Measurements from ENCODE around the gene NEK6.

Gene NEK6

GRCh38 chr9:124291801-124292396, 34.1 kb downstream of the NEK6 start:
- DNase-seq (ENCODE audit: low spot score): no peak
- H3K9ac ChIP-seq (ENCODE audit: low read depth, low read length, poor library complexity): no peak overlapping the region
- peak overlapping the region; percentile 52 for H2BK120ac ChIP-seq (ENCODE audit: low read depth, low read length)
- H3K23ac ChIP-seq (ENCODE audit: low read depth, low read length, poor library complexity): peak overlapping the region; percentile 61
- no peak overlapping the region for H2AFZ ChIP-seq (ENCODE audit: low read length)
- peak overlapping the region; percentile 73 for H4K91ac ChIP-seq (ENCODE audit: low read depth, low read length, poor library complexity)
- H3K9me3 ChIP-seq (replicated peaks in 1 of 2; ENCODE audit: control insufficient read depth in 2 of 2, insufficient read depth in 1 of 2, low read depth in 1 of 2, low read length in 2 of 2): no peaks in the 10 kb centered on the region
- H3K4me1 ChIP-seq (ENCODE audit: control insufficient read depth in 2 of 2, insufficient read depth in 1 of 2, low read depth in 1 of 2, low read length in 2 of 2): peaks cover 10 to 21% of the 10 kb centered on the region in 2 donors
- no CpG with 5 or more reads among the region's 11 CpGs for WGBS, 2 donors (ENCODE audit: extremely low coverage in 2 of 2, insufficient read length in 2 of 2, insufficient replicate concordance in 1 of 2)
- peaks cover 10% of the 10 kb centered on the region for H3K79me1 ChIP-seq (ENCODE audit: low read depth, low read length)
- no peak overlapping the region for H4K8ac ChIP-seq (ENCODE audit: low read depth, low read length)
- no peak overlapping the region for H3K4ac ChIP-seq (ENCODE audit: low read length)
- peak overlapping the region; percentile 85 for H3K18ac ChIP-seq (ENCODE audit: low read length)
- H3K36me3 ChIP-seq (replicated peaks in 1 of 2; ENCODE audit: control insufficient read depth in 2 of 2, insufficient read depth in 2 of 2, low read length in 2 of 2): peaks cover 0 to 47% of the 10 kb centered on the region in 2 donors
- H3K14ac ChIP-seq (ENCODE audit: low read length): no peak overlapping the region
- no peaks in the 10 kb centered on the region for H3K27me3 ChIP-seq (ENCODE audit: control insufficient read depth in 3 of 3, insufficient read depth in 3 of 3, low read depth in 1 of 3, low read length in 3 of 3)
- H2BK5ac ChIP-seq (ENCODE audit: low read length): no peak overlapping the region
- H3K27ac ChIP-seq (replicated peaks; ENCODE audit: low read length): no peak overlapping the region
- H3K4me3 ChIP-seq (ENCODE audit: low read length in 2 of 2): no peak overlapping the region
- no peak overlapping the region for H2BK12ac ChIP-seq (ENCODE audit: low read length)
- no peak overlapping the region for H3K4me2 ChIP-seq (ENCODE audit: insufficient read depth, low read length, poor library complexity, severe bottlenecking)
- no peak overlapping the region for H2BK15ac ChIP-seq (ENCODE audit: low read length)
- H2AK5ac ChIP-seq (ENCODE audit: low read depth, low read length): peak overlapping the region; percentile 50

- H3K4me1 ChIP-seq (ENCODE audit: control insufficient read depth in 2 of 2, insufficient read depth in 1 of 2, low read depth in 1 of 2, low read length in 2 of 2): peaks cover 8 to 30% of the 10 kb centered on the region in 2 donors
- no peaks in the 10 kb centered on the region for H3K9me3 ChIP-seq (replicated peaks in 1 of 2; ENCODE audit: control insufficient read depth in 2 of 2, insufficient read depth in 1 of 2, low read depth in 1 of 2, low read length in 2 of 2)
- H3K4ac ChIP-seq (ENCODE audit: low read length): no peak overlapping the region
- H3K4me3 ChIP-seq (ENCODE audit: low read length in 2 of 2): no peak overlapping the region
- no CpG with 5 or more reads among the region's 12 CpGs for WGBS, 2 donors (ENCODE audit: extremely low coverage in 2 of 2, insufficient read length in 2 of 2, insufficient replicate concordance in 1 of 2)
- H3K23ac ChIP-seq (ENCODE audit: low read depth, low read length, poor library complexity): no peak overlapping the region
- H2AFZ ChIP-seq (ENCODE audit: low read length): no peak overlapping the region
- no peak overlapping the region for H2BK15ac ChIP-seq (ENCODE audit: low read length)
- peak overlapping the region; percentile 24 for H3K18ac ChIP-seq (ENCODE audit: low read length)
- H4K91ac ChIP-seq (ENCODE audit: low read depth, low read length, poor library complexity): no peak overlapping the region
- H3K27me3 ChIP-seq (ENCODE audit: control insufficient read depth in 3 of 3, insufficient read depth in 3 of 3, low read depth in 1 of 3, low read length in 3 of 3): no peaks in the 10 kb centered on the region
- H3K4me2 ChIP-seq (ENCODE audit: insufficient read depth, low read length, poor library complexity, severe bottlenecking): no peak overlapping the region
- H2BK12ac ChIP-seq (ENCODE audit: low read length): no peak overlapping the region
- peak overlapping the region; percentile 50 for H2AK5ac ChIP-seq (ENCODE audit: low read depth, low read length)
- no peak overlapping the region for H4K8ac ChIP-seq (ENCODE audit: low read depth, low read length)
- H3K9ac ChIP-seq (ENCODE audit: low read depth, low read length, poor library complexity): no peak overlapping the region
- peaks cover 0 to 50% of the 10 kb centered on the region in 2 donors for H3K36me3 ChIP-seq (replicated peaks in 1 of 2; ENCODE audit: control insufficient read depth in 2 of 2, insufficient read depth in 2 of 2, low read length in 2 of 2)
- no peak overlapping the region for H2BK120ac ChIP-seq (ENCODE audit: low read depth, low read length)
- no peak overlapping the region for H2BK5ac ChIP-seq (ENCODE audit: low read length)
- H3K14ac ChIP-seq (ENCODE audit: low read length): no peak overlapping the region
- no peak for DNase-seq (ENCODE audit: low spot score)
- no peak overlapping the region for H3K27ac ChIP-seq (replicated peaks; ENCODE audit: low read length)
- H3K79me1 ChIP-seq (ENCODE audit: low read depth, low read length): peaks cover 10% of the 10 kb centered on the region
Measured at GRCh38 chr9:124292696-124293593, 35.2 kb downstream of the NEK6 start.

GRCh38 chr9:124293718-124294506, 36.2 kb downstream of the NEK6 start:
- H3K27me3 ChIP-seq (ENCODE audit: control insufficient read depth in 3 of 3, insufficient read depth in 3 of 3, low read depth in 1 of 3, low read length in 3 of 3): no peaks in the 10 kb centered on the region
- H3K4ac ChIP-seq (ENCODE audit: low read length): peak overlapping the region; percentile 15
- H2BK5ac ChIP-seq (ENCODE audit: low read length): no peak overlapping the region
- no peak overlapping the region for H3K9ac ChIP-seq (ENCODE audit: low read depth, low read length, poor library complexity)
- no peak overlapping the region for H2BK12ac ChIP-seq (ENCODE audit: low read length)
- H2BK120ac ChIP-seq (ENCODE audit: low read depth, low read length): no peak overlapping the region
- H3K79me1 ChIP-seq (ENCODE audit: low read depth, low read length): peaks cover 13% of the 10 kb centered on the region
- no CpG with 5 or more reads among the region's 17 CpGs for WGBS, 2 donors (ENCODE audit: extremely low coverage in 2 of 2, insufficient read length in 2 of 2, insufficient replicate concordance in 1 of 2)
- no peak overlapping the region for H3K27ac ChIP-seq (replicated peaks; ENCODE audit: low read length)
- peaks cover 0 to 45% of the 10 kb centered on the region in 2 donors for H3K36me3 ChIP-seq (replicated peaks in 1 of 2; ENCODE audit: control insufficient read depth in 2 of 2, insufficient read depth in 2 of 2, low read length in 2 of 2)
- H2BK15ac ChIP-seq (ENCODE audit: low read length): no peak overlapping the region
- H2AK5ac ChIP-seq (ENCODE audit: low read depth, low read length): peak overlapping the region; percentile 17
- no peak for DNase-seq (ENCODE audit: low spot score)
- no peak overlapping the region for H3K14ac ChIP-seq (ENCODE audit: low read length)
- H4K8ac ChIP-seq (ENCODE audit: low read depth, low read length): no peak overlapping the region
- H3K18ac ChIP-seq (ENCODE audit: low read length): no peak overlapping the region
- no peak overlapping the region for H3K4me2 ChIP-seq (ENCODE audit: insufficient read depth, low read length, poor library complexity, severe bottlenecking)
- H3K9me3 ChIP-seq (replicated peaks in 1 of 2; ENCODE audit: control insufficient read depth in 2 of 2, insufficient read depth in 1 of 2, low read depth in 1 of 2, low read length in 2 of 2): no peaks in the 10 kb centered on the region
- no peak overlapping the region for H4K91ac ChIP-seq (ENCODE audit: low read depth, low read length, poor library complexity)
- no peak overlapping the region for H3K4me3 ChIP-seq (ENCODE audit: low read length in 2 of 2)
- H3K4me1 ChIP-seq (ENCODE audit: control insufficient read depth in 2 of 2, insufficient read depth in 1 of 2, low read depth in 1 of 2, low read length in 2 of 2): peaks cover 6 to 32% of the 10 kb centered on the region in 2 donors
- H2AFZ ChIP-seq (ENCODE audit: low read length): no peak overlapping the region
- no peak overlapping the region for H3K23ac ChIP-seq (ENCODE audit: low read depth, low read length, poor library complexity)

Data from neuronal stem cell (in vitro differentiated cells).